OCI-LY7 (cell line): ENCODE results near the gene CMTM4. TPM values are rescaled to one million over a fixed set of nuclear protein-coding genes. Genes with fewer than 3 reads are reported as not detected.

Source experiments
- BruUV-seq: library from RNA; stranded (reverse); fragments of 400-500 nt; replicated peaks from 2 replicates; lab custom pipeline; 2021; lab: Mats Ljungman, UMichigan
- CTCF ChIA-PET: fragments of 300-600 bp; sonication (Branson Sonifier 250); formaldehyde crosslinking; loops from one replicate; lab custom pipeline; 2022; ENCODE audit warnings: antibody characterized with exemption; ENCODE audit not compliant: unreplicated experiment; lab: Charles Lee
- POLR2A ChIA-PET: fragments of 300-600 bp; sonication (Branson Sonifier 250); formaldehyde crosslinking; loops from one replicate; lab custom pipeline; 2022; ENCODE audit warnings: antibody characterized with exemption; lab: Charles Lee
- DNase-seq: peaks from one replicate; pipeline ENCODE4 v3.0.0-alpha.2; 2015; ENCODE audit warnings: low spot score
- H2AFZ ChIP-seq: fragments of 200-600 bp; sonication (generic), shearing (Covaris generic); 2 replicates; pipeline ENCODE4 v1.6.1; 2014; ENCODE audit warnings: mild to moderate bottlenecking, antibody characterized with exemption, low read length, moderate library complexity
- H3K27ac ChIP-seq: fragments of 200-600 bp; sonication (generic); 2 replicates; pipeline ENCODE4 v1.5.1; 2014; ENCODE audit warnings: mixed run types, low read depth, mild to moderate bottlenecking, moderate library complexity, low read length, inconsistent platforms; ENCODE audit not compliant: poor library complexity, severe bottlenecking
- H3K36me3 ChIP-seq: fragments of 200-600 bp; sonication (generic); 2 replicates; pipeline ENCODE4 v1.6.1; 2014; ENCODE audit warnings: mild to moderate bottlenecking, antibody characterized with exemption, low read length, moderate library complexity, mixed read lengths; ENCODE audit not compliant: insufficient read depth
- H3K4me1 ChIP-seq: fragments of 200-600 bp; sonication (generic); 2 replicates; pipeline ENCODE4 v1.5.1; 2014; ENCODE audit warnings: mild to moderate bottlenecking, low read length; ENCODE audit not compliant: insufficient read depth, poor library complexity, severe bottlenecking
- H3K4me2 ChIP-seq: fragments of 200-600 bp; sonication (generic); 2 replicates; pipeline ENCODE4 v1.6.1; 2014; ENCODE audit warnings: mild to moderate bottlenecking, low read length
- H3K4me3 ChIP-seq: fragments of 200-600 bp; sonication (generic); 2 replicates; pipeline ENCODE4 v1.5.1; 2014; ENCODE audit warnings: mild to moderate bottlenecking, low read depth, low read length; ENCODE audit not compliant: poor library complexity, severe bottlenecking
- H3K79me2 ChIP-seq: fragments of 200-600 bp; sonication (generic); 2 replicates; pipeline ENCODE4 v1.6.1; 2016; ENCODE audit warnings: low read depth, mild to moderate bottlenecking, low read length, moderate library complexity, mixed read lengths; ENCODE audit not compliant: insufficient read depth
- H3K9me2 ChIP-seq: fragments of 200-600 bp; sonication (generic); 2 replicates; pipeline ENCODE4 v1.6.1; 2016; ENCODE audit warnings: mild to moderate bottlenecking, low read length, mixed read lengths; ENCODE audit not compliant: insufficient read depth
- H3K9me3 ChIP-seq: fragments of 200-600 bp; sonication (generic); 2 replicates; pipeline ENCODE4 v1.6.1; 2014; ENCODE audit warnings: mild to moderate bottlenecking, mixed run types, low read length, mixed read lengths
- H4K20me1 ChIP-seq: fragments of 200-600 bp; sonication (generic); 2 replicates; pipeline ENCODE4 v1.6.1; 2014; ENCODE audit warnings: mild to moderate bottlenecking, antibody characterized with exemption, low read length, moderate library complexity, mixed read lengths; ENCODE audit not compliant: insufficient read depth
- CTCF ChIP-seq: fragments of 200-600 bp; sonication (generic); conservative IDR thresholded peaks from 2 replicates; pipeline ENCODE4 v1.5.1; 2014; ENCODE audit warnings: mild to moderate bottlenecking, antibody characterized with exemption, low read length, moderate library complexity, mixed read lengths
- EZH2phosphoT487 ChIP-seq: fragments of 200-600 bp; sonication (generic); IDR thresholded peaks from 2 replicates; pipeline ENCODE4 v1.6.1; 2018; ENCODE audit warnings: low read depth, borderline replicate concordance, mild to moderate bottlenecking, mixed run types, antibody characterized with exemption, low read length, moderate library complexity, mixed read lengths
- intact Hi-C: fragments of 100-400 bp; cut with micrococcal nuclease; formaldehyde crosslinking; loops from one replicate; pipeline ENCODE4 v1.10.0; 2022; ENCODE audit not compliant: unreplicated experiment
- total RNA-seq, 2 experiments: library from RNA; depleted of rRNA in 1 of 2; stranded (reverse); fragments of >200 nt in 1 of 2; shearing (Covaris generic) in 1 of 2; gene quantifications; 2 replicates each; pipeline ENCODE4 v1.2.3, GENCODE V29; 2014 to 2022

CMTM4 gene
- total RNA-seq, 2 experiments from 2014 or later, result 0.03 to 1.3 TPM

GRCh38 chr16:66581246-66581952 lies 115.1 kb downstream of the CMTM4 start:
- Histone ChIP-seq H3K9me2 (no peaks in the 10 kb centered on the region), H3K36me3 (no peaks in the 10 kb centered on the region), H3K4me2 (no peak overlapping the region), H3K4me1 (peaks cover 11% of the 10 kb centered on the region), H3K4me3 (no peak overlapping the region), H3K9me3 (no peaks in the 10 kb centered on the region), H2AFZ (no peak overlapping the region), H3K79me2 (no peaks in the 10 kb centered on the region), H3K27ac (no peak overlapping the region), H4K20me1 (no peaks in the 10 kb centered on the region)
- ChIA-PET CTCF (no interaction called here), POLR2A (interaction anchor here (2.2 kb wide), 1 partner anchor 11 kb away, joined by 7 read pairs; no protein-coding TSS in a partner anchor)
- TF ChIP-seq CTCF (no peak), EZH2phosphoT487 (no peak)
- BruUV-seq, result no TSS peak
- DNase-seq, result no peak
- intact Hi-C loops, result no loop called here

- Histone ChIP-seq H4K20me1 (no peaks in the 10 kb centered on the region), H3K4me2 (no peak overlapping the region), H2AFZ (no peak overlapping the region), H3K36me3 (no peaks in the 10 kb centered on the region), H3K27ac (no peak overlapping the region), H3K9me3 (no peaks in the 10 kb centered on the region), H3K79me2 (no peaks in the 10 kb centered on the region), H3K4me1 (peaks cover 4% of the 10 kb centered on the region), H3K4me3 (no peak overlapping the region), H3K9me2 (no peaks in the 10 kb centered on the region)
- no TSS peak for BruUV-seq
- DNase-seq, result no peak
- POLR2A ChIA-PET, result no interaction called here
- intact Hi-C loops, result no loop called here
- no peak for TF ChIP-seq CTCF
- TF ChIP-seq EZH2phosphoT487, result no peak
- CTCF ChIA-PET, result no interaction called here
These were observed 115.8 kb downstream of the CMTM4 start for GRCh38 chr16:66580605-66581209.
